HG03575 (cell line): ENCODE data around the gene PKM.
"Not testable (repeated sequence)": the region's sequence is repeated elsewhere in the genome, so short reads cannot be mapped to it uniquely, and the experiment has no call there.

ENCODE experiments used
- ATAC-seq: cut with Tn5 transposase; IDR thresholded peaks from one replicate; pipeline ENCODE4 v1.9.1; 2021; ENCODE audit not compliant: unreplicated experiment, insufficient number of reproducible peaks, low FRiP score; ENCODE audit errors: extremely low read depth

PKM gene

GRCh38 chr15:72231066-72231832 lies at the start of gene PKM:
PKM (minus strand) TSS chr15:72231190; CDS start chr15:72219097, 12,093 bp downstream.
- no peak for ATAC-seq

DNA sequence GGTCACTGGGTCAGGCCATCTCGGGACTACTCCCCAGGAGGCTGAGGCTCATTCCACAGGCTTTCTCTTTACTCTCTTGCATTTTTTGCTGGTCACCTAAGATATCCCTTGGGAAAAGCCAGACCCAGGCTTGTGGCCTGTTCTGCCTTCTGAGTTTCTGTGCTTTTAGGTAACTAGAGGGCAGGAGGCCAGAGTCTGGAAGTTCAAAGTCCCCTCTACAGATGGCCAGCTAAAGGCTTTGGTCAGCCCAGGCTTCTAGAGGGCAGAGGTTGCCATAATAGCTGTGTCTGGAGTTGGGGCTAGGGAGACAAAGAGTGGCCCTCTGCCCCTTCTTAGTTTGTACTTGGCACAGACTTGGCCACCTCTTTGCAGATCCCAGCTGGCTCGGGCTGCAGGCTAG lies 49.8 kb upstream of the PKM start:
- ATAC-seq: no peak

- ATAC-seq: no peak
Observed at GRCh38 chr15:72278737-72279136, 47.7 kb upstream of the PKM start.

DNA sequence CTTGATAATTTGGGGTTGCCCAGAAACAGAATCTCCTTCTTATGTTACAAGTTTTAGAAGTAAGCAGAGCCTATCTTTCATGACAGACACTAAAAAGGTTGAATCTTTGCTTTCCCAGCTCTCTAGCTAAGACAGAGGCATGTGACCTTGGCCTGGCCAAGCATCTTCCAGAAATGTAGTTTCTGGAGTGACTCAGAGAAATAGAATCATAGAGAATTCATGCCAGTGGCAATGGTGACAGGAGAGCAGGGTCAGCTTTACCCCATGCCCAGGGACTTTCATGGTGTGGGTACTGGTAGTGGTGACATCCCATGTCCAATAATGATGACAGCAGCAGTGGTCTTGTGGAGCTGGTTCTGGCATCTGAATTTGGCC lies 45.3 kb upstream of the PKM start:
- no peak for ATAC-seq

GRCh38 chr15:72275635-72276325 lies 44.8 kb upstream of the PKM start:
- ATAC-seq: not testable (repeated sequence)

- ATAC-seq: no peak
Observed at GRCh38 chr15:72272997-72273352, 42.0 kb upstream of the PKM start.

DNA sequence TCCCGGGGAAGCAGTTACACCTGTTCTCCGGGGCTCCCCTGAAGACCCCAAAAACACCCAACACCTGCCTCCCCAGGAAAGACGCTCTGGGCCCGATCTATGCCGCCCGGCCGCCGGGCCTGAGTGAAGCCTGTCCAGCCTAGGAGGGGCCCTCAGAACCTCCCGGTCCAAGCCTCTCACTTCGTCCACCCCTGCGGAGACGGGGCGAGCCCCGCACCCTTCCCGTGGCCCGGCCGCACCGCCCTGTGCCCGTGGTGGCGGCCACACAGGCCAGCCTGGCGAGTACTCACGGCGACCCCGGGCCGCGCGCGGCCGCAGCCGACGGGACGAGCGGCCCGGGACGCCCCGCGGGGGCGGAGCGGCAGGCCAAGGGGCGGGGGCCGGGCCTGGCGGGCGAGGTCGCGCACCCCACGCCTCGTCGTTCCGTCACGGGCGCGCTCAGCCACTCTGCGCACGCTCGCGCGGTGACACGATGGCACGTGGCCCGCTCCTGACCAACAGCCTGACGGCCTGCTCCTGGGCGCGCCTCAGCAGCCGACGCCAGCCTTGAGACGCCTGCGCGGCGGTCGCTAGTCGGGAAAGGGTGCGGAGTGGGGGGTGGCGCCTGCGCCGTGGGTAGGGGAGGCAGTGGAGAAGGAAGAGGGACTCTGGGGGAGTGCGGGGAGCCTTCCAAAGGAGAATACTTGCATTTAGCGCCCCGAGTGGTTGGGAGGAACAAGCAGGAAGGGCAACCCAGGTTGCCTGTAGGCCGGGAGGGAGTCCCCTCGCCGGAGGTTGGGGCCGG lies 41.4 kb upstream of the PKM start, which contains the start of gene PARP6:
PARP6 (minus strand) TSS at position 342 of the 784 bp plus-strand sequence. CDS start 5,077 bp downstream, outside the sequence.
- peak; percentile 72 for ATAC-seq

DNA sequence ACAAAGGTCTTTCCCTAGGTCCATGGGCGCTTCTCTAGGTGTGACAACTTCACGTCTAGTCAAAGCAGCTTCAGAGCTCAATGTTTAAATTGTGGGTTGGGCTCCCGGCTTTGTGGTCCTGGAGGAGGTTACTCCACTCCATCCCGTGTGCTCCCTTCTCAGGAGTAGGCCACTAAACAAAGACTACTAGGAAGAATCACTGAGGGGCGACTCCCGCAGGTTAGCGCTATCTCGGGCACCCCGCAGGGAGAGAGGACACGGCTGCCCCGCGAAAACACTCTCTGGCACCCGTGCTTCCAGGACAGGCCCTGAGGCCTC lies 40.9 kb upstream of the PKM start:
- ATAC-seq: no peak

- no peak for ATAC-seq
Observed at GRCh38 chr15:72271221-72271620, 40.2 kb upstream of the PKM start.

GRCh38 chr15:72269739-72270138 lies 38.7 kb upstream of the PKM start:
- ATAC-seq: no peak

- ATAC-seq: no peak
Observed at GRCh38 chr15:72265031-72265430, 34.0 kb upstream of the PKM start.

GRCh38 chr15:72252663-72253299 lies 21.8 kb upstream of the PKM start:
- ATAC-seq: no peak

DNA sequence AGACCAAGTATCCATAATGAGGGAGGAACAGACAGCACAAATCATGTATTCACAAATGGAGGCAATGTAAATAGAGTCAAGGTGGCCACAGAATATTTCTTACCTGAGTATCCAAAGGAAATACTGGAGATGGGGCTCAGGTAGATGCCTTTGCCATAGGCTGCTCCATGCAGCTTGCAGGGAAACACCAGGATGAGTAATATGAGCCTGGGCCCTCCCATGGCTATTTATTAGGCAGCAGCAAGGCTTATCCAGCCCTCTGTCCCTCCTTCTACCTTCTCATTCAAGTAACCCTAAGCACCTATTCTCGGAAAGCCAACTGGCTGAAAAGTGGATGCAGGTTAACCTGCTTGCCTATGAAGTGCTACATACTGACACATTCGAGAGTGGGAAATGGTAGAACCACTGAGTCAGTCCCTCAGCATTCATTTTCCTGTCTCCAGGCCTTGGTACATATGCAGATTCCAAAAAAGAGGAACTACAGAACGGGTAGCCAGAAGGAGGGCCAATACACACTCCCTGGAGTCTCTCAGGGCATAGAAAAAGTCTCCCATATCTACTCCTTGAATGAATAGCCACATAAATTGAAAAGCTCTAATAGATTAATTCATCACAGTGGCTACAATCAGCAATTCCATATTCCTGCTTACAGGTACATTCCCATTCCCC lies 18.3 kb upstream of the PKM start:
- ATAC-seq: no peak

DNA sequence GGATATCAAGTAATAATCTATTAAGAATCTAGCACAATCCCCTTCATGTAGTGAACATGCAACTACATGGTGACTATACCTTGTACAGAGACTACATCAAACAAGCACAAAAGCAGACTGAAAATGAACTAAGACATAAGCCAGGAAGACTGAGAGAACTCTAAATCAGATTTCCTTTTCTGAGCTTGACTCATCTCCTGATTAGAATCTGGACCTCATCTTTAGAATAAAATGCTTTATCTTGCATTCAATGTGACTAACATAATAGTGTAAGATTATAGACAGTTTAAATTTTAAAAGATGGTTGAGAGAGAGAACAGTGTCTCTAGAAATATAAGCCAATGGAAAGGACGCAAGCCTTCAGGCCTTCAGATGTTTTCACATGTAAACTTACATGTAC lies 17.5 kb upstream of the PKM start:
- ATAC-seq: no peak

GRCh38 chr15:72242775-72243370 lies 11.9 kb upstream of the PKM start:
- ATAC-seq: no peak

GRCh38 chr15:72239652-72240051 lies 8.7 kb upstream of the PKM start:
- ATAC-seq: no peak

- ATAC-seq: no peak
Observed at GRCh38 chr15:72238586-72238985, 7.6 kb upstream of the PKM start.

GRCh38 chr15:72237853-72238224 lies 6.8 kb upstream of the PKM start:
- ATAC-seq: no peak
